BJ (cell line): ENCODE results near the gene ASGR1. TPM values are rescaled to one million over a fixed set of nuclear protein-coding genes. Genes with fewer than 3 reads are reported as not detected.
"Not testable (repeated sequence)": the region's sequence is repeated elsewhere in the genome, so short reads cannot be mapped to it uniquely, and the experiment has no call there.

ENCODE experiments used
- CTCF ChIA-PET: fragments of 350-600 bp; formaldehyde crosslinking; extraction: SDS; loops from one replicate; lab custom pipeline; 2021; ENCODE audit warnings: antibody characterized with exemption, inconsistent platforms; lab: Yijun Ruan, JAX
- POLR2A ChIA-PET: fragments of 300-600 bp; sonication (Branson Sonifier 250); formaldehyde crosslinking; extraction: SDS; loops from one replicate; lab custom pipeline; 2021; ENCODE audit warnings: antibody characterized with exemption; lab: Charles Lee
- DNase-seq: peaks from one replicate; pipeline ENCODE4 v3.0.0-alpha.2; 2011; ENCODE audit warnings: low read depth
- H3K27me3 ChIP-seq: 2 replicates; pipeline ENCODE4 v1.6.0; 2011; ENCODE audit warnings: low read length; ENCODE audit not compliant: control insufficient read depth, insufficient read depth
- H3K36me3 ChIP-seq: 2 replicates; pipeline ENCODE4 v1.5.1; 2011; ENCODE audit warnings: low read length; ENCODE audit not compliant: control insufficient read depth, insufficient read depth
- H3K4me3 ChIP-seq: 2 replicates; pipeline ENCODE4 v1.5.1; 2011; ENCODE audit warnings: low read depth, mild to moderate bottlenecking, control low read depth, low read length
- polyA plus RNA-seq: library from polyadenylated mRNA; depleted of rRNA; stranded (reverse); fragments of >200 nt; gene quantifications from 2 replicates; pipeline ENCODE4 v1.2.3, GENCODE V29; 2011
- TF ChIP-seq, protein P1 (sequence below): IDR thresholded peaks from 2 replicates; pipeline ENCODE4 v1.5.1; 2011; ENCODE audit warnings: low read depth, mild to moderate bottlenecking, control low read depth, inconsistent platforms, low read length, moderate library complexity; ENCODE audit not compliant: insufficient read depth

The ASGR1 gene
- polyA plus RNA-seq, 1 experiment: 0.56 TPM

DNA sequence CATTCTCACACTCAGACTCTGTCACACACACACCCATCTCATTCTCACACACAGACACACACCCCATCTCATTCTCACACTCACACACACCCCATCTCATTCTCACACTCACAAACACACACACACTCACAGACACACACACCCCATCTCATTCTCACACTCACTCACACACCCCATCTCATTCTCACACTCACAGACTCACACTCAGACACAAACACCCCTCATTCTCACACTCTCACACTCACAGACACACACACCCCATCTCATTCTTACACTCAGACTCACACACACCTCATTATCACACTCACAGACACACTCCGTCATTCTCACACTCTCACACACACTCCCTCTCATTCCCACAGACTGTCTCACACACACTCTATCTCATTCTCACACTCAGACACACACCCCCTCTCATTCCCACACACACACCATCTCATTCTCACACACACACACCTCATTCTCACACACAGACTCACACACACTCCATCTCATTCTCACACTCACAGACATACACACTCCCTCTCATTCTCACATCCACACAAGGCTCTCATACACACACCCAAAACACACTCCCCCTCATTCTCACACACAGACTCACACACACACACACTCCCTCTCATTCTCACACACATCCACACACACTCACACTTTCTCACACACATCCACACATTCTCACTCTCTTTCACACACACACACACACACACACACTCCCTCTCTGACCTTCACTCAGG, 2.9 kb downstream of the ASGR1 start:
- no peaks in the 10 kb centered on the region for H3K27me3 ChIP-seq
- ChIA-PET CTCF (interaction anchor here (1.0 to 2.6 kb wide), 18 partner anchors 8 to 155 kb away, joined by 3 to 39 read pairs (median 6); no protein-coding TSS in a partner anchor), POLR2A (interaction anchor here (0.6 kb wide), 2 partner anchors 137 to 407 kb away, joined by 3 read pairs; partner anchors contain the start of gene MPDU1)
- H3K36me3 ChIP-seq: no peaks in the 10 kb centered on the region
- H3K4me3 ChIP-seq: no peak overlapping the region
- TF ChIP-seq, protein P1, sequence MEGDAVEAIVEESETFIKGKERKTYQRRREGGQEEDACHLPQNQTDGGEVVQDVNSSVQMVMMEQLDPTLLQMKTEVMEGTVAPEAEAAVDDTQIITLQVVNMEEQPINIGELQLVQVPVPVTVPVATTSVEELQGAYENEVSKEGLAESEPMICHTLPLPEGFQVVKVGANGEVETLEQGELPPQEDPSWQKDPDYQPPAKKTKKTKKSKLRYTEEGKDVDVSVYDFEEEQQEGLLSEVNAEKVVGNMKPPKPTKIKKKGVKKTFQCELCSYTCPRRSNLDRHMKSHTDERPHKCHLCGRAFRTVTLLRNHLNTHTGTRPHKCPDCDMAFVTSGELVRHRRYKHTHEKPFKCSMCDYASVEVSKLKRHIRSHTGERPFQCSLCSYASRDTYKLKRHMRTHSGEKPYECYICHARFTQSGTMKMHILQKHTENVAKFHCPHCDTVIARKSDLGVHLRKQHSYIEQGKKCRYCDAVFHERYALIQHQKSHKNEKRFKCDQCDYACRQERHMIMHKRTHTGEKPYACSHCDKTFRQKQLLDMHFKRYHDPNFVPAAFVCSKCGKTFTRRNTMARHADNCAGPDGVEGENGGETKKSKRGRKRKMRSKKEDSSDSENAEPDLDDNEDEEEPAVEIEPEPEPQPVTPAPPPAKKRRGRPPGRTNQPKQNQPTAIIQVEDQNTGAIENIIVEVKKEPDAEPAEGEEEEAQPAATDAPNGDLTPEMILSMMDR: no peak
- DNase-seq: no peak

DNA sequence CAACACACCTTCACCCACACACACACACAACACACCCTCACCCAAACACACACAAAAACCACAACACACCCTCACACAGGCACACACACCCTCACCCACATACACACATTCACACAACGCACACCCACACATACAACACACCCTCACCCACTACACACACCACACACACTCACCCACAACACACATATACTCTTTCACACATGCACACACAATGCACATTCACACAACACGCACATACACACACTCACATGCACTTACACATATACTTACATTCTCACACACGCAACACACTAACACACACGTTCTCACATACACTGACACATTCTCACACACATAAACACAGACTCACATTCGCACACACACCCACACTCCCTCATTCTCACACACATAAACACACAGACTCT, 3.8 kb downstream of the ASGR1 start:
- no peak for DNase-seq
- TF ChIP-seq, protein P1: no peak
- Histone ChIP-seq H3K27me3 (no peaks in the 10 kb centered on the region), H3K4me3 (no peak overlapping the region), H3K36me3 (no peaks in the 10 kb centered on the region)
- CTCF ChIA-PET: no interaction called here
- POLR2A ChIA-PET: no interaction called here

DNA sequence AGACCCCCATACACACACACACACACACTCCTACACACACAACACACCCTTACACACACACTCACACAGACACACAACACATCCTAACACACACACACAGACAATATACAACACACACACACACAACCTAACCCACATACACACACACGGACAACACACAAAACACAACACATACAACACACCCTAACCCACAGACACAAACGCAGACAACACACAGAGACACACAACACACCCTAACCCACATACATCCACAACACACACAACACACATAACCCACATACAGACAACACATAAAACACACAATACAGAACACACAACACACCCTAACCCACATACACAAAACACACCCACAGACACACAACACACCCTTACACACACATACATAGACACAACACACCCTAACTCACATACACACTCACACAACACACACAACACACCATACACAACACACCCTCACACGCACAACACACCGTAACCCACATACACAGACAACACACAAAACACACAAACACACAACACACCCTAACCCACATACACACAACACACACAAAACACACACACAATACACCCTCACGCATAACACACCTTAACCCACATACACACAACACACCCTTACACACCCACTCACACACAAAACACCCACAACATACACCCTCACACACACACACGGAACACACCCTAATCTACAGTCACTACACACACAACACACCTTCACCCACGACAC, 4.4 kb downstream of the ASGR1 start:
- POLR2A ChIA-PET: no interaction called here
- CTCF ChIA-PET: no interaction called here
- TF ChIP-seq, protein P1: no peak
- no peak overlapping the region for H3K4me3 ChIP-seq
- no peaks in the 10 kb centered on the region for H3K27me3 ChIP-seq
- H3K36me3 ChIP-seq: no peaks in the 10 kb centered on the region
- DNase-seq: no peak

DNA sequence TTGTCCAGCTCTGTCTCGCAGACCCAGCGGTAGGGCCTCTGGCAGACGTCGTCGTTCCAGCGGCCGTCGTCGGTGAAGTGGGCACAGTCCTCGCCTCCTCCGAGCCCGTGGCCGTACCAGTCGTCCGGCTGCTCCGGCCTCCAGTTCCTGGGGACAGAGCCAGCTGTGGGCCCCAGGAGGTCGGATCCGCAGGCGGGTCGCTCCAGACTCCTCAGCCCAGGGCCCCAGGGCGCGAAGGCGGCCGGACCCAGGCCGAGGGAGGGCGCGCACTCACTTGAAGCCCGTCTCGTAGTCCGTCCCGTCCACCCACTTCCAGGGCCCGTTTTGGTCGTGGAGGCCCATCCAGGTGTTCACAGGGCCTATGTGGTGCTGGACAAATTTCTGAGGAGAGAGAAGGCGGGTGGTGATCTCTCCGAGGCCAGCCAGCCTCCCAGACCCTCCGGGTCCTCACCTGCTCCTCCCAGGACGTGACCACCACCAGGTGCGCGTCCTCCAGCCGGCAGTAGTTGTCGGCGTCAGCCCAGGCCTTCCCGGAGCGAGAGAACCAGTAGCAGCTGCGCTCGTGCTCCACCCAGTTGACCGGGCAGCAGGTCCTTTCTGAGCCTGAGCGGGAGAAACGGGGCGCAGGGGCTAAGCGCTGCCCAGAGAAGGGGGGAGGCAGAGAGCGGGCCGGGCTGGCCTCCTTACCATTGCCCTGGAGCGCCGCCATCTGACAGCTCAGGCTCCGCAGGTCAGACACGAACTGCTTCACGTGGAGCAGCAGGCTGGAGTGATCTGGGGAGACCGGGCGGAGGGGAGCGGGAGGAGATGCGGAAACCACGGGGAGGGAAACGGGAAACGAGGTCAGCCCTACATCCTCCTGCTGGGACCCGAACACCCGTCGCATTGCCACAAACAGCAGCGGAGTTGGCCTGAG, 5.2 kb downstream of the ASGR1 start:
- ChIA-PET POLR2A (no interaction called here), CTCF (interaction anchor here (0.9 kb wide), 1 partner anchor 122 kb away, joined by 3 read pairs; no protein-coding TSS in a partner anchor)
- Histone ChIP-seq H3K27me3 (no peaks in the 10 kb centered on the region), H3K4me3 (no peak overlapping the region), H3K36me3 (no peaks in the 10 kb centered on the region)
- TF ChIP-seq, protein P1: no peak
- DNase-seq: no peak

DNA sequence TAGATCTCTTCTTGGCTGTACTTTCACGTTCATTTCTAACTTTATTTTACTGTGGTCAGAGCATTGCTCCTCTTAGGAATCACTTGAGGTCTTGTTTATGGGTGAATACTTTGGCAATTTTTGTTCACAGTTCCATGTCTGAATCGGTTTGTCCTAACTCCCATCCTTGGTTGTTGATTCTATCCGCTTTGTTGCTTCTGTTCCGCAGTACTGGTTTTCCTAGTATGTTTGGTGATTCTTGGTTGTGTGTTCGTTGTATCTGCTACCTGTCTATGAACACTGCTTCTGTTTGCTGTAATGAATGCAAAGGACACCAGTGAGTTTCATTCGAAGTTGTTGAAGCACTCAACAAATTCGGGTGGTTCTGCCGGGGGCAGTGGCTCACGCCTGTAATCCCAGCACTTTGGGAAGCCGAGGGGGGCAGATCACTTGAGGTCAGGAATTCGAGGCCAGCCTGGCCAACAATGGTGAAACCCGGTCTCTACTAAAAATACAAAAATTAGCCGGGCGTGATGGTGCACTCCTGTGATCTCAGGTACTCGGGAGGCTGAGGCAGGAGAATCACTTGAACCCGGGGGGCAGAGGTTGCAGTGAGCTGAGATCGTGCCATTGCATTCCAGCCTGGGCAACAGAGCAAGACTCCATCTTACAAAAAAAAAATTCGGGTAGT, 6.5 kb downstream of the ASGR1 start:
- DNase-seq, H3K4me3 ChIP-seq, H3K27me3 ChIP-seq, POLR2A ChIA-PET, H3K36me3 ChIP-seq: not testable (repeated sequence)
- CTCF ChIA-PET: interaction anchor here (0.9 kb wide), 1 partner anchor 121 kb away, joined by 3 read pairs; no protein-coding TSS in a partner anchor

DNA sequence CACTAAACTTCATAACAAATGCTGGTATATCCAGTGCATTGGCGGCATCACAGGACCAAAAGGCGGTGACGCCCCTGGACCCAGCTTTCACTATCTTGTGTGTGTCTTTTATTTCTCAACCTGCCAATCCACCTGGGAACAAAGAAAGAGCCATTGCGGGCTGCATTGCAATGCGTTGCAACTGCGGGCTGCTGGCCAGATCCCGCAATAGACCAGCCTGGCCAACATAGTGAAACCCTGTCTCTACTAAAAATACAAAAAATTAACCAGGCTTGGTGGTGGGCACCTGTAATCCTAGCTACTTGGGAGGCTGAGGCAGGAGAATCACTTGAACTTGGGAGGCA, 9.6 kb downstream of the ASGR1 start:
- H3K36me3 ChIP-seq, H3K4me3 ChIP-seq, DNase-seq, H3K27me3 ChIP-seq, POLR2A ChIA-PET: not testable (repeated sequence)
- CTCF ChIA-PET: interaction anchor here (0.9 to 2.1 kb wide), 4 partner anchors 11 to 124 kb away, joined by 4 to 8 read pairs (median 6); no protein-coding TSS in a partner anchor

DNA sequence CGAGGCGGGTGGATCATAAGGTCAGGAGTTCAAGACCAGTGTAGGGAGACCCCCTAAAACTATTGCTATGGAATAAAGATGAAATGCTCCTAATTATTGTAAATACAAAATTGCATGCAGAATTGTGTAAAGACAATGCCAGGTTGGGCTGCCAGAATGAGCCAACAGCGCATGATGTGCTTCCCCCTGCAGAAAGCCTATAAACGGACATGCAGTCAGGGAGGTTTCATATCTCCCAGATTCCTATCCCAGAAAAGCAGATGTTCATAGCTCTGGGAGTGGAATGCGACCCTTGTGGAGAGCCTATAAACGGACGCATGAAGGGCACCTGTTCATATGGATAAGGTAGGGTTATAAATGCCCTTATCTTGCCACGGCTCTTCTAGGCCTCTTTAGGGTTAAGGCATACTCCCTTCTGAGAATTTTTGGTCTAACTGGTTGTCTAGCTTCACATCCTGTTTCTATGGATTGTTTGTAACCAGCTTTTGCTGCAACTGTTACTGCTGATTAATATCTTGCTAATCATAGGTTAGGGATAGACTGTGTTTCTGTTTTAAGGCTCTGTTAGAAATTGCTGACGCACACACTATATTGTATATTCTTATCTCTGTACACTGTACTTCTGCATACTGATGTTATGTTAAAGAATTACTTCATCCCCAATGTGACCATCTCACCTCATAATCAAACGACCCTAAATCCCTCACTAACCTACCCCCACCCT, 10.2 kb downstream of the ASGR1 start:
- H3K36me3 ChIP-seq, POLR2A ChIA-PET, DNase-seq, H3K4me3 ChIP-seq, H3K27me3 ChIP-seq: not testable (repeated sequence)
- CTCF ChIA-PET: interaction anchor here (0.9 to 2.1 kb wide), 4 partner anchors 8 to 123 kb away, joined by 4 to 11 read pairs (median 6); no protein-coding TSS in a partner anchor
